H1 (cell line): Measurements from ENCODE around the gene NCEH1. TPM values are rescaled to one million over a fixed set of nuclear protein-coding genes. Genes with fewer than 3 reads are reported as not detected.

Experiments
- BCL11A ChIP-seq, 2 experiments: IDR thresholded peaks; one replicate each; pipeline ENCODE4 v1.6.1; 2011; ENCODE audit warnings: low read depth in 2 of 2, low read length in 2 of 2, mild to moderate bottlenecking in 2 of 2
- CBX8 ChIP-seq: fragments of 300-800, 300-1000 bp; sonication (generic); IDR thresholded peaks from 2 replicates; pipeline ENCODE4 v1.7.1; 2016; ENCODE audit warnings: low read depth, low read length, borderline replicate concordance
- GABPA ChIP-seq: IDR thresholded peaks from 2 replicates; pipeline ENCODE4 v1.6.1; 2011; ENCODE audit warnings: mild to moderate bottlenecking, low read length, moderate library complexity, borderline replicate concordance; ENCODE audit not compliant: insufficient read depth
- NANOG ChIP-seq: IDR thresholded peaks from 2 replicates; pipeline ENCODE4 v1.6.1; 2011; ENCODE audit warnings: low read length, low read depth, mild to moderate bottlenecking, inconsistent platforms; ENCODE audit not compliant: insufficient read depth, poor library complexity, severe bottlenecking
- polyA plus RNA-seq, 7 experiments: library from polyadenylated mRNA; depleted of rRNA in 3 of 7; stranded (reverse) in 5 of 7; unstranded in 2 of 7; fragments of >200 nt in 5 of 7; fragments of 200-250 nt in 2 of 7; gene quantifications; 1 replicate in 5 of 7; 2 replicates in 1 of 7; 4 replicates in 1 of 7; pipeline versions ENCODE4 v1.2.1 to v1.2.3, GENCODE V29; 2011 to 2013; ENCODE audit warnings: missing spikeins in 2 of 7, mixed read lengths in 2 of 7
- total RNA-seq: library from RNA; stranded (reverse); fragmentation: NEBNext Ultra II Directional; extraction: Animal tissue kit (Norgen Biotek cat#: 25700); gene quantifications from 2 replicates; pipeline ENCODE4 v1.2.1, GENCODE V29; 2021
- TF ChIP-seq, protein P1 (sequence below): fragments of 300-600 bp; sonication (generic); IDR thresholded peaks from 2 replicates; pipeline ENCODE4 v1.7.1; 2012; ENCODE audit warnings: low read length, moderate library complexity, mild to moderate bottlenecking, inconsistent platforms; ENCODE audit not compliant: insufficient replicate concordance
- TF ChIP-seq, protein P2 (sequence below), 3 experiments: IDR thresholded peaks; 1 replicate in 2 of 3; 2 replicates in 1 of 3; pipeline versions ENCODE4 v1.5.1 to v1.6.1; 2011; ENCODE audit warnings: low read length in 3 of 3, mild to moderate bottlenecking in 3 of 3, inconsistent platforms in 2 of 3, low read depth in 1 of 3, moderate library complexity in 1 of 3; ENCODE audit not compliant: insufficient read depth in 1 of 3; ENCODE audit errors: control extremely low read depth in 1 of 3
- TF ChIP-seq, protein P3 (sequence below): IDR thresholded peaks from 2 replicates; pipeline ENCODE4 v1.6.1; 2011; ENCODE audit warnings: low read length, improper control_type of control experiment

NCEH1 gene
- total and polyA plus RNA-seq, 2 of the 8 experiments (the other 6 are each of a cell fraction or from before 2014, with no cell fraction given), result 2.2 to 6.4 TPM

DNA sequence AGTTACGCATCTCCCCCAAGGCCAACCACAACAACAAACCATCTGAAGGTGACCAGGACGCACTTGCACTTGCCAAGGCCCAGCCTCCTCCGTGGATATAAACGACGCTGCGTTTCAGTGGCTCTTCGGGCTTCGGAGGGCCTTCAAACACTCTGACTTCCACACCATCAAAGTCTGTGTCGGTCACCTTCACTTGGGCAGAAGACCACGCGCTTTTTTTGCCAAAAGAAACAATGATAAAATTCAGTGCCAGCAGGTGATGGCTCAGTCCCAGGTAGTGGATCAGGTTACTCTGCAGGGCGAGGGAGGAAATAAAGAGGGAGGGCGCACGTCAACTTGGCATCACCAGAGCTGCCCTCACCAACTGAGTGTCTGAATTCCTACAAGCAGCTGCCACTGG is 63.0 kb downstream of the NCEH1 start (continued):
- TF ChIP-seq, protein P1, sequence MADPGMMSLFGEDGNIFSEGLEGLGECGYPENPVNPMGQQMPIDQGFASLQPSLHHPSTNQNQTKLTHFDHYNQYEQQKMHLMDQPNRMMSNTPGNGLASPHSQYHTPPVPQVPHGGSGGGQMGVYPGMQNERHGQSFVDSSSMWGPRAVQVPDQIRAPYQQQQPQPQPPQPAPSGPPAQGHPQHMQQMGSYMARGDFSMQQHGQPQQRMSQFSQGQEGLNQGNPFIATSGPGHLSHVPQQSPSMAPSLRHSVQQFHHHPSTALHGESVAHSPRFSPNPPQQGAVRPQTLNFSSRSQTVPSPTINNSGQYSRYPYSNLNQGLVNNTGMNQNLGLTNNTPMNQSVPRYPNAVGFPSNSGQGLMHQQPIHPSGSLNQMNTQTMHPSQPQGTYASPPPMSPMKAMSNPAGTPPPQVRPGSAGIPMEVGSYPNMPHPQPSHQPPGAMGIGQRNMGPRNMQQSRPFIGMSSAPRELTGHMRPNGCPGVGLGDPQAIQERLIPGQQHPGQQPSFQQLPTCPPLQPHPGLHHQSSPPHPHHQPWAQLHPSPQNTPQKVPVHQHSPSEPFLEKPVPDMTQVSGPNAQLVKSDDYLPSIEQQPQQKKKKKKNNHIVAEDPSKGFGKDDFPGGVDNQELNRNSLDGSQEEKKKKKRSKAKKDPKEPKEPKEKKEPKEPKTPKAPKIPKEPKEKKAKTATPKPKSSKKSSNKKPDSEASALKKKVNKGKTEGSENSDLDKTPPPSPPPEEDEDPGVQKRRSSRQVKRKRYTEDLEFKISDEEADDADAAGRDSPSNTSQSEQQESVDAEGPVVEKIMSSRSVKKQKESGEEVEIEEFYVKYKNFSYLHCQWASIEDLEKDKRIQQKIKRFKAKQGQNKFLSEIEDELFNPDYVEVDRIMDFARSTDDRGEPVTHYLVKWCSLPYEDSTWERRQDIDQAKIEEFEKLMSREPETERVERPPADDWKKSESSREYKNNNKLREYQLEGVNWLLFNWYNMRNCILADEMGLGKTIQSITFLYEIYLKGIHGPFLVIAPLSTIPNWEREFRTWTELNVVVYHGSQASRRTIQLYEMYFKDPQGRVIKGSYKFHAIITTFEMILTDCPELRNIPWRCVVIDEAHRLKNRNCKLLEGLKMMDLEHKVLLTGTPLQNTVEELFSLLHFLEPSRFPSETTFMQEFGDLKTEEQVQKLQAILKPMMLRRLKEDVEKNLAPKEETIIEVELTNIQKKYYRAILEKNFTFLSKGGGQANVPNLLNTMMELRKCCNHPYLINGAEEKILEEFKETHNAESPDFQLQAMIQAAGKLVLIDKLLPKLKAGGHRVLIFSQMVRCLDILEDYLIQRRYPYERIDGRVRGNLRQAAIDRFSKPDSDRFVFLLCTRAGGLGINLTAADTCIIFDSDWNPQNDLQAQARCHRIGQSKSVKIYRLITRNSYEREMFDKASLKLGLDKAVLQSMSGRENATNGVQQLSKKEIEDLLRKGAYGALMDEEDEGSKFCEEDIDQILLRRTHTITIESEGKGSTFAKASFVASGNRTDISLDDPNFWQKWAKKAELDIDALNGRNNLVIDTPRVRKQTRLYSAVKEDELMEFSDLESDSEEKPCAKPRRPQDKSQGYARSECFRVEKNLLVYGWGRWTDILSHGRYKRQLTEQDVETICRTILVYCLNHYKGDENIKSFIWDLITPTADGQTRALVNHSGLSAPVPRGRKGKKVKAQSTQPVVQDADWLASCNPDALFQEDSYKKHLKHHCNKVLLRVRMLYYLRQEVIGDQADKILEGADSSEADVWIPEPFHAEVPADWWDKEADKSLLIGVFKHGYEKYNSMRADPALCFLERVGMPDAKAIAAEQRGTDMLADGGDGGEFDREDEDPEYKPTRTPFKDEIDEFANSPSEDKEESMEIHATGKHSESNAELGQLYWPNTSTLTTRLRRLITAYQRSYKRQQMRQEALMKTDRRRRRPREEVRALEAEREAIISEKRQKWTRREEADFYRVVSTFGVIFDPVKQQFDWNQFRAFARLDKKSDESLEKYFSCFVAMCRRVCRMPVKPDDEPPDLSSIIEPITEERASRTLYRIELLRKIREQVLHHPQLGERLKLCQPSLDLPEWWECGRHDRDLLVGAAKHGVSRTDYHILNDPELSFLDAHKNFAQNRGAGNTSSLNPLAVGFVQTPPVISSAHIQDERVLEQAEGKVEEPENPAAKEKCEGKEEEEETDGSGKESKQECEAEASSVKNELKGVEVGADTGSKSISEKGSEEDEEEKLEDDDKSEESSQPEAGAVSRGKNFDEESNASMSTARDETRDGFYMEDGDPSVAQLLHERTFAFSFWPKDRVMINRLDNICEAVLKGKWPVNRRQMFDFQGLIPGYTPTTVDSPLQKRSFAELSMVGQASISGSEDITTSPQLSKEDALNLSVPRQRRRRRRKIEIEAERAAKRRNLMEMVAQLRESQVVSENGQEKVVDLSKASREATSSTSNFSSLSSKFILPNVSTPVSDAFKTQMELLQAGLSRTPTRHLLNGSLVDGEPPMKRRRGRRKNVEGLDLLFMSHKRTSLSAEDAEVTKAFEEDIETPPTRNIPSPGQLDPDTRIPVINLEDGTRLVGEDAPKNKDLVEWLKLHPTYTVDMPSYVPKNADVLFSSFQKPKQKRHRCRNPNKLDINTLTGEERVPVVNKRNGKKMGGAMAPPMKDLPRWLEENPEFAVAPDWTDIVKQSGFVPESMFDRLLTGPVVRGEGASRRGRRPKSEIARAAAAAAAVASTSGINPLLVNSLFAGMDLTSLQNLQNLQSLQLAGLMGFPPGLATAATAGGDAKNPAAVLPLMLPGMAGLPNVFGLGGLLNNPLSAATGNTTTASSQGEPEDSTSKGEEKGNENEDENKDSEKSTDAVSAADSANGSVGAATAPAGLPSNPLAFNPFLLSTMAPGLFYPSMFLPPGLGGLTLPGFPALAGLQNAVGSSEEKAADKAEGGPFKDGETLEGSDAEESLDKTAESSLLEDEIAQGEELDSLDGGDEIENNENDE, result no peak
- no peak for TF ChIP-seq CBX8
- TF ChIP-seq, protein P2, sequence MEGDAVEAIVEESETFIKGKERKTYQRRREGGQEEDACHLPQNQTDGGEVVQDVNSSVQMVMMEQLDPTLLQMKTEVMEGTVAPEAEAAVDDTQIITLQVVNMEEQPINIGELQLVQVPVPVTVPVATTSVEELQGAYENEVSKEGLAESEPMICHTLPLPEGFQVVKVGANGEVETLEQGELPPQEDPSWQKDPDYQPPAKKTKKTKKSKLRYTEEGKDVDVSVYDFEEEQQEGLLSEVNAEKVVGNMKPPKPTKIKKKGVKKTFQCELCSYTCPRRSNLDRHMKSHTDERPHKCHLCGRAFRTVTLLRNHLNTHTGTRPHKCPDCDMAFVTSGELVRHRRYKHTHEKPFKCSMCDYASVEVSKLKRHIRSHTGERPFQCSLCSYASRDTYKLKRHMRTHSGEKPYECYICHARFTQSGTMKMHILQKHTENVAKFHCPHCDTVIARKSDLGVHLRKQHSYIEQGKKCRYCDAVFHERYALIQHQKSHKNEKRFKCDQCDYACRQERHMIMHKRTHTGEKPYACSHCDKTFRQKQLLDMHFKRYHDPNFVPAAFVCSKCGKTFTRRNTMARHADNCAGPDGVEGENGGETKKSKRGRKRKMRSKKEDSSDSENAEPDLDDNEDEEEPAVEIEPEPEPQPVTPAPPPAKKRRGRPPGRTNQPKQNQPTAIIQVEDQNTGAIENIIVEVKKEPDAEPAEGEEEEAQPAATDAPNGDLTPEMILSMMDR (IDR thresholded peaks at IDR 0.05; ENCODE audit: control extremely low read depth in 1 of 3, insufficient read depth in 1 of 3, low read depth in 1 of 3, low read length in 3 of 3), result no peak
- TF ChIP-seq, protein P3, sequence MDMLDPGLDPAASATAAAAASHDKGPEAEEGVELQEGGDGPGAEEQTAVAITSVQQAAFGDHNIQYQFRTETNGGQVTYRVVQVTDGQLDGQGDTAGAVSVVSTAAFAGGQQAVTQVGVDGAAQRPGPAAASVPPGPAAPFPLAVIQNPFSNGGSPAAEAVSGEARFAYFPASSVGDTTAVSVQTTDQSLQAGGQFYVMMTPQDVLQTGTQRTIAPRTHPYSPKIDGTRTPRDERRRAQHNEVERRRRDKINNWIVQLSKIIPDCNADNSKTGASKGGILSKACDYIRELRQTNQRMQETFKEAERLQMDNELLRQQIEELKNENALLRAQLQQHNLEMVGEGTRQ, result no peak
- TF ChIP-seq BCL11A (IDR thresholded peaks at IDR 0.05; ENCODE audit: low read depth in 2 of 2, low read length in 2 of 2), result no peak
- TF ChIP-seq NANOG, result no peak
- TF ChIP-seq GABPA, result no peak
